ENCODE results near the gene SEMA3G.
A peak's percentile ranks its signal among the peaks of the same experiment; 100 is the strongest.

The SEMA3G gene

DNA sequence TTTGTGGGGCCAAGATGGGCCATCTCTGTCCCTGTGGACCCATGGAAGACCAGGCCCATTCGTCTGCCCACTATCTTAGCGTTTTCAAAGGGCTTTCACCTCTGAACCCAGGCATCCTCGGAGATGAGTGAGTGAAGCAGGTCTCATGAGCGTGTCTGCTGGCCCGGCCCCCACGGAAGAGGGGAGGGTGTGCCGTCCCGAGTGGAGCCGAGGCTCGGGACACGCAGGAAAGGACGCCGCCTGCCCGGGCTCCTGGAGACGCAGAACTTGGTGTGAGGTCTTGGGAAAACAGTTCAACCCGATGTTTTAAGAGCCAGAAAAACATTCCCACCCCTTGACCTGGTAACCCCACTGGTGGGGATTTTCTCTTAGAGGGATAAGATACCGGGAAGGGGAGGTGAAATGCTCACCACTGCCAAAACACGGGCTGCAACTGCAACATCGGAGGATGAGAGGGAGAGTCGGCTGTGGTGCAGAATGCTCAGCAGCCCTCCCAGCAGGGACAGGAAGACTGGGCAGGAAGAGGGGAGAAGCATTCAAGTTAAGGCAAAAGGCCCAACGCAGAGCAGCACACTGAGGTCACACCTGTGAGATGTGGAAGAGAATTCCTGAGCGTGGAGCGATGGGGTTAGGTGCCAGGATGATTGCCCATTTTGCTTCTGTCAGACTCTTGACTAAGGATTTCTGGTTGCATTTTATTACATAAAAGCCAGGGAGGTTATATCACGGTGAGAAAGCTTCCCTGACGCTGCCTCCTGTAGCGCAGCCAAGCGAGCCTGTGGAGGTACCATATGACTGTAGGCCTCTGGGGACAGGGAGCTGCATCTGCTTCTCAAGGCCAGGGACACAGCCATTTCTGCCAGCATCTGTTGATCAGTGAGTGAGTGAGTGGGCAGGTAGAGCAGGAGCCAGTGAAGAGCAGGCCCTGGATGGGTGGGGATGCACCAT, 36.1 kb upstream of the SEMA3G start:
- H3K27ac ChIP-seq, result peak overlapping the region in 1 of 21 experiments; percentile 35
- no peak overlapping the region for H3K4me3 ChIP-seq

GRCh38 chr3:52479877-52480575, 35.1 kb upstream of the SEMA3G start:
- no peak overlapping the region for H3K4me3 ChIP-seq
- peak overlapping the region in 1 of 21 experiments; percentile 35 for H3K27ac ChIP-seq

- Histone ChIP-seq H3K27ac (no peak overlapping the region), H3K4me3 (no peak overlapping the region)
These were observed 34.4 kb upstream of the SEMA3G start for GRCh38 chr3:52479037-52479876.

DNA sequence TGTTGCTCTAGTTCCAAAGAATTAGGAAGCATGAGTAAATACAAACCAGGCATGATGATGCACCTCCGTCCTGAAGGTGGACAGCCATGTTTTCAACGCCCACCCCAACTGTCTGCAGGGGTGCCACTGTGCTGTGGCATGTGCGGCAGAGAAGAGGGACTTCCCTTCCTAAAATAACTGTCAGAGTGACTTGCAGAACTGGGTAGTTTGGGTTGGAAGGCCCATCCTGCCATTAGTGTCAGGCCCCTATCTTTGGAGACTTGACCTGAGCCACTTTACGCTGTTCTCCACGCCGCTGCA, 32.8 kb upstream of the SEMA3G start:
- H3K27ac ChIP-seq, result no peak overlapping the region
- no peak overlapping the region for H3K4me3 ChIP-seq

DNA sequence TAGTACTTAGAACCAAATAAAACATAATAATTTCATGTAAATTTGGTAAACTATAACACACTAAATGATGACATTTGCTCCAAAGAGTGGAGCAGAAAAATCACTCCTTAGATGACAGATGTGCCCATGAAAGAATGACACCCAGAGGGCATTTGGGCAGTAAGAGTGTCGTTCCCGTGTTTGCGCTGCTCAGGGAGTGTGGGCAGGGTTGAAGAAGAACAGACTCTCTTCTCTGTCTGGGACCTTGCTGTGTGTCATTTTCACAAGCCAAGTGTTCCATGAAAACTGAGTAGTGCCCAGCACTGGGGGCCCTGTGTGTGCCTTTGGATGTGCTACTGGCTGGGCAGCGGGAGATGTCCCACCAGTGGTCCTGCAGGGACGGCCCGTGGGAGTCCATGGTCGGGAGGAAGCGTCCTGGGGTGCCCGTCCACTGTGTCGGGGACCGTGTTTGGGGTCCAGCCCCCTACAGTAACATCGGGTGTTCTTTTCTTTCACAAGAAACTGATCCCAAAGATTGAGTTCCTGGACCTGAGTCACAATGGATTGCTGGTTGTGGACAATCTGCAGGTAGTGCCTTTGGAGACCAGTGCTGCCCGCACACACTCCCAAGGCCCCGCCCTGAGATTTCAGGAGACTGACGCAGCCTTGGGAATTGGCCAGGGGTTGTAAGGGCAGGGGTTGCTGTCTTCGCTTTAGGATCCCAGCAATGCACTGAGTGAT, 32.3 kb upstream of the SEMA3G start:
- H3K27ac ChIP-seq, result no peak overlapping the region

GRCh38 chr3:52473026-52473425, 28.1 kb upstream of the SEMA3G start:
- no peak overlapping the region for H3K4me3 ChIP-seq
- peak overlapping the region in 5 of 21 experiments; percentile 3 to 49 (median 25) for H3K27ac ChIP-seq

More for the DNA sequence above, 32.3 kb upstream of the SEMA3G start:
- H3K4me3 ChIP-seq, result no peak overlapping the region

GRCh38 chr3:52472239-52473000, 27.5 kb upstream of the SEMA3G start:
- Histone ChIP-seq H3K27ac (peak overlapping the region in 2 of 21 experiments; percentile 16 to 49), H3K4me3 (no peak overlapping the region)

DNA sequence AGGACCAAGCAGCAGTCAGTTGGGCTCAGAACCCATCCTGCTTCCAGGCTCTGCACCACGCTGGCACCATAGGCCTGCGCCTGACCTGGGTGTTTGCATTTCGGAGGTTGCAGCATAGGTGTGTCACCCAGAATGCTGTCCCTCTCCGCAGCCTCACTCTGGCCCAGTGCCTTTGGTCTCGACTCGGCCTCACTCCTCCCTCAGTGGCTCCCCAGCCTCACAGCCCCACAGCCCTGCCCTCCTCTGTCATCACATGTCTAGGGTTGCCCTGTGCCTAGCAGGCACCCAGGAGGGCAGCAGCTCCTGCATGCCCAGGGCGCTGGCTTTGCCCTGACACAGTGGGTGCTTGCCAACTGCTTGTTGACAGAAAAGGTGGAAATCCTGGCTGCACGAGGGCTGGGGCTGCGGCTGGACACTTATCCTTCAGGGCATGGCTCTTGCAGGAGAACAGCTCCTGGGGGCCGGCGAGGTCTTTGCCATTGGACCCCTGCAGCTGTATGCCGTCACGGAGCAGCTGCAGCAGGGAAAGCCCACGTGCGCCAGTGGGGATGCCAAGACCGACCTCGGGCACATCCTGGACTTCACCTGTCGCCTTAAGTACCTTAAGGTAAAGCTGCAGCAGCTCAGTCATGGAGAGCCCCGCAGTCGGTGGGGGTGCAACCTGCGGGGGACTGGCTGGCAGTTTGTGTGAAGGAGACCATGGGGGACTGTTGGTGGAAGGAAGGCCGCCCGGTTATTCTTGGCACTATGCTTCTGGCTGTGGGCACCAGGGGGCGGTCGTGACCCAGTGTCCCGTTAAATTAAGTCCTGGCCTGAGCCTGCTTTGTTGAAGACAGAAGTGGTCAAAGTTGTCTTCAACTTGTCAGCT, 26.7 kb upstream of the SEMA3G start:
- Histone ChIP-seq H3K27ac (peak overlapping the region in 1 of 21 experiments; percentile 9), H3K4me3 (no peak overlapping the region)

GRCh38 chr3:52470920-52471319, 26.0 kb upstream of the SEMA3G start:
- peak overlapping the region in 1 of 21 experiments; percentile 9 for H3K27ac ChIP-seq
- H3K4me3 ChIP-seq, result no peak overlapping the region

DNA sequence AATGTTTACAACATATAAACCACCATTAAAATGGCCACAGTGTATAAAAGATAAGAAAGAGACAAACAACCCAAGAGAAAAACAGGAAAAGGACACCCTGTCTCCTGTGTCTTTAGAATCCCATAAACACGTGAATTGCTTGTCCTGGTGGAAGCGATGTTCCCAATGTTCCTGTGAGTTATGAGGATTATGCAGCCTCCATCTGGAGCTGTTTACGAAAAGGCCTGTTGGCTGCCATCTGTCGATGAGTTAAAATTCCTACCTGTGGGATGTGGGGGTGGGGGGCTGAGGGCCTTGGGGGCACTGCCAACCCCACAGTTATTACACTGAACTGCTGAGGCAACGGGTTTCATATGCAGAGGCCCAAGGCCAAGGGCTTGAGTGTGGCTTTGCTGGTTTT, 24.1 kb upstream of the SEMA3G start:
- Histone ChIP-seq H3K27ac (no peak overlapping the region), H3K4me3 (no peak overlapping the region)

GRCh38 chr3:52468336-52468735, 23.4 kb upstream of the SEMA3G start:
- Histone ChIP-seq H3K4me3 (no peak overlapping the region), H3K27ac (peak overlapping the region in 2 of 21 experiments; percentile 26 to 37)

GRCh38 chr3:52463416-52463815, 18.5 kb upstream of the SEMA3G start:
- Histone ChIP-seq H3K4me3 (no peak overlapping the region), H3K27ac (no peak overlapping the region)

DNA sequence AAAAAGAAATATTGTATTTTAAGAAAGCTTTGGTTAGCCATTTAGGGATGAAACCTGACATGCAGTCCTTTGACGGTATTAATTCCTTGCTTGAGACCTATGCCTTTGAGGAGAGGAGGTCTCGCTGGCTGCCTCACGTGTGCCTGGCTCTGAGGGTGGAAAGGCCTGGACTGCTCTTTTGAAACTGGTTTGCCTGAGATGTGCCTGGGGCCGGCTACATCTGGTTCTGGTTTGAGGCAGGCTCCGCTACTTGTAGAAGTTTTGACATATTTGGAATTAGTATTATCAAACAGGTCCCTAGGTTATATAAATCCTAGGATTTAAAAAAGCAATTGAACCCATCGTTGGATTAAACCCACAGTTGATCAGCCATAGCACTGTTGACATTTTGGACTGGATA, 17.0 kb upstream of the SEMA3G start:
- H3K27ac ChIP-seq, result peak overlapping the region in 1 of 21 experiments; percentile 46
- no peak overlapping the region for H3K4me3 ChIP-seq

DNA sequence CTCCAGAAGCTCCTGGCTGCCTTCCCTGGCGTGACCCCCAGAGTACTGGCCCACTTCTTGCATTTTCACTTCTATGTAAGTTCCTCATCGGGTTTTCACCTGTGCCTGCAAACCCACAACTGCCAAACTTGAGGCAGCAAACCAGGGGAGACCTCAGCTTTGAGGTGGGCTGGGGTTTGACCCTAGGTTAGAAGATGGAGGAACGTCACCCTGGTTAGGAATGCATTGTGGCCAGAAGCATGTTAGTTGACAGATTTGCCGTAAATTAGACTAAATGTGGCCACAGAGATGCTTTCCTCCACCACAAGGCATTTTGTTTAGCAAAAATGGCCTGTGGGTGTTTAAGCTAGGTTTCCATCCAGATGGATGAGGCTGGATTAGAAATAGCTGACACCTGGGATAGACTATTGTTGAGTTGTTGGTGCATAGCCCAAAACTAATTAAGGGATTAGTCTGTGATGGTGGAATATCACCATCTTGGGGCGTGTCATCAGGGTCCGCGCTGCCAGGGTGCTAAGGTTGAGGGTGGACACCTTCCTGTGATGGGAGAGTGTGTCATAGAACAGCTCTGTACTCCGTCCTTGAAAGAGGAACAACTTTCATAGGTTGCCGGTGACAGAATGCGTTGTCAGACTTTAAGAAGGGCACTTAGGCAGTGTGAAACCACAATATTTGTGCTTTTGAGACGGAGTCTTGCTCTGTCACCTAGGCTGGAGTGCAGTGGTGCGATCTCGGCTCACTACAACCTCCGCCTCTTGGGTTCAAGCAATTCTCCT, 14.1 kb upstream of the SEMA3G start:
- Histone ChIP-seq H3K4me3 (no peak overlapping the region), H3K27ac (no peak overlapping the region)

DNA sequence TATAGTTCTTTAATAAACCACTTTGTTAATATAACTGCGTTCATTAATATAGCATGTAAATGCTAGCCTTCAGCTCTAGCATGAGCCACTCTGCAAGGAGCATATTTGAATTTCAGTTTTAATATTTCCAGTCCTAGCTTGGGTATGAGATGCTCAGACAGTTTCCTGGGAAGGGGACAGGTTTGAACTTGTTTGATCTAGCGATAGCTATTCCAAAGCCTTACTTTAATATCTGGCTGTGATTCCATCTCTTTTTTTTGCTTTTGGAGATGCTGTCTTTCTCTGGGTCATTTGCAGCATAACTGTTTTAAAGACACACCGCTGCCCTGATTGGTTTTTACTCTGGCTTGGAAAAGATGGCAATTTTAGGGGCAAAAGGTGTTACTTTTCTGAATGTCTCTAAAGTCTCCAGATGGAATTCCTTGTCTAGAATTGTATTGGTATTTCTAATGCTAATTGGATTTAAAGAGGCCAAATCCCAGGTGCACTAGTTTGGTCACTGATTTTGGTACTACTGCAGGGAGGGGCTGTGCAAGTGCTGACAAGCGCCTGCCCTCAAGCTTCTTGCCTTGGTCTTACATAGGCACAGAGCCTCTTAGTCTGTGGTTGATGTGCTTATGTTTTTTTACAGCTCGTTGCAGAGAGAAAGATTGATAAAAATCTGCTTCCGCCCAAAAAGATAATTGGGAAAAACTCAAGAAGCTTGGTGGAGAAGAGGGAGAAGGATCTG, 13.3 kb upstream of the SEMA3G start:
- no peak overlapping the region for H3K4me3 ChIP-seq
- H3K27ac ChIP-seq, result peak overlapping the region in 3 of 21 experiments; percentile 23 to 94 (median 31)

- peak overlapping the region in 16 of 21 experiments; percentile 1 to 98 (median 92) for H3K27ac ChIP-seq
- H3K4me3 ChIP-seq, result peak overlapping the region in 4 of 7 experiments; percentile 80 to 94 (median 88)
These were observed 11.9 kb upstream of the SEMA3G start for GRCh38 chr3:52456800-52457183.
